ENCODE measurements around the gene ACVRL1. TPM values are rescaled to one million over a fixed set of nuclear protein-coding genes. Genes with fewer than 3 reads are reported as not detected.

Gene ACVRL1
- total RNA-seq, 1 experiment from 2014 or later: not detected

- CTCF ChIA-PET: interaction anchor here (0.6 to 5.7 kb wide), 19 partner anchors 8 to 886 kb away, joined by 3 to 47 read pairs (median 4); no protein-coding TSS in a partner anchor
- H3K36me3 Mint-ChIP-seq (ENCODE audit: insufficient read depth, unreplicated experiment): no peaks in the 10 kb centered on the region
- no peaks in the 10 kb centered on the region for H3K9me3 Mint-ChIP-seq (ENCODE audit: unreplicated experiment)
- no peaks in the 10 kb centered on the region for H3K4me1 Mint-ChIP-seq (ENCODE audit: insufficient read depth, unreplicated experiment)
- DNase-seq (ENCODE audit: unreplicated experiment): no peak
- no peak for TF ChIP-seq CTCF (IDR thresholded peaks at IDR 0.05; ENCODE audit: unreplicated experiment)
- no TSS peak for BruUV-seq (replicated peaks)
- no peak overlapping the region for H3K27ac Mint-ChIP-seq (ENCODE audit: low read depth, unreplicated experiment)
- intact Hi-C loops (cut with micrococcal nuclease): no loop called here
- H3K4me3 Mint-ChIP-seq (ENCODE audit: unreplicated experiment): no peak overlapping the region
- no peaks in the 10 kb centered on the region for H3K27me3 Mint-ChIP-seq (ENCODE audit: insufficient read depth, unreplicated experiment)
- POLR2A ChIA-PET: no interaction called here
These were observed 32.8 kb upstream of the ACVRL1 start for GRCh38 chr12:51874486-51874885.

GRCh38 chr12:51879102-51879501 is 28.2 kb upstream of the ACVRL1 start:
- H3K27ac Mint-ChIP-seq (ENCODE audit: low read depth, unreplicated experiment): no peak overlapping the region
- no peaks in the 10 kb centered on the region for H3K9me3 Mint-ChIP-seq (ENCODE audit: unreplicated experiment)
- BruUV-seq (replicated peaks): no TSS peak
- CTCF ChIA-PET: interaction anchor here (0.6 to 1.2 kb wide), 4 partner anchors 12 to 458 kb away, joined by 3 to 4 read pairs (median 3); no protein-coding TSS in a partner anchor
- intact Hi-C loops (cut with micrococcal nuclease): loop anchor here (5.0 kb wide), 1 partner anchor 57 kb away; no protein-coding TSS in a partner anchor
- no peaks in the 10 kb centered on the region for H3K36me3 Mint-ChIP-seq (ENCODE audit: insufficient read depth, unreplicated experiment)
- POLR2A ChIA-PET: interaction anchor here (1.0 kb wide), 1 partner anchor 12 kb away, joined by 5 read pairs; no protein-coding TSS in a partner anchor
- no peaks in the 10 kb centered on the region for H3K4me1 Mint-ChIP-seq (ENCODE audit: insufficient read depth, unreplicated experiment)
- no peak overlapping the region for H3K4me3 Mint-ChIP-seq (ENCODE audit: unreplicated experiment)
- no peaks in the 10 kb centered on the region for H3K27me3 Mint-ChIP-seq (ENCODE audit: insufficient read depth, unreplicated experiment)
- DNase-seq (ENCODE audit: unreplicated experiment): no peak
- no peak for TF ChIP-seq CTCF (IDR thresholded peaks at IDR 0.05; ENCODE audit: unreplicated experiment)

- no peak for DNase-seq (ENCODE audit: unreplicated experiment)
- peaks cover 14% of the 10 kb centered on the region for H3K4me1 Mint-ChIP-seq (ENCODE audit: insufficient read depth, unreplicated experiment)
- no peak for TF ChIP-seq CTCF (IDR thresholded peaks at IDR 0.05; ENCODE audit: unreplicated experiment)
- BruUV-seq (replicated peaks): no TSS peak
- intact Hi-C loops (cut with micrococcal nuclease): no loop called here
- H3K4me3 Mint-ChIP-seq (ENCODE audit: unreplicated experiment): no peak overlapping the region
- H3K9me3 Mint-ChIP-seq (ENCODE audit: unreplicated experiment): no peaks in the 10 kb centered on the region
- H3K27ac Mint-ChIP-seq (ENCODE audit: low read depth, unreplicated experiment): no peak overlapping the region
- ChIA-PET POLR2A (no interaction called here), CTCF (no interaction called here)
- H3K27me3 Mint-ChIP-seq (ENCODE audit: insufficient read depth, unreplicated experiment): no peaks in the 10 kb centered on the region
- no peaks in the 10 kb centered on the region for H3K36me3 Mint-ChIP-seq (ENCODE audit: insufficient read depth, unreplicated experiment)
These were observed 24.0 kb upstream of the ACVRL1 start for GRCh38 chr12:51883295-51883694.

- Mint-ChIP-seq H3K27ac (ENCODE audit: low read depth, unreplicated experiment) (no peak overlapping the region), H3K36me3 (ENCODE audit: insufficient read depth, unreplicated experiment) (no peaks in the 10 kb centered on the region), H3K27me3 (ENCODE audit: insufficient read depth, unreplicated experiment) (no peaks in the 10 kb centered on the region), H3K4me3 (ENCODE audit: unreplicated experiment) (no peak overlapping the region), H3K9me3 (ENCODE audit: unreplicated experiment) (no peaks in the 10 kb centered on the region), H3K4me1 (ENCODE audit: insufficient read depth, unreplicated experiment) (peaks cover 14% of the 10 kb centered on the region)
- CTCF ChIA-PET: interaction anchor here (0.6 kb wide), 1 partner anchor 69 kb away, joined by 4 read pairs; no protein-coding TSS in a partner anchor
- BruUV-seq (replicated peaks): no TSS peak
- TF ChIP-seq CTCF (IDR thresholded peaks at IDR 0.05; ENCODE audit: unreplicated experiment): no peak
- no peak for DNase-seq (ENCODE audit: unreplicated experiment)
- intact Hi-C loops (cut with micrococcal nuclease): no loop called here
- POLR2A ChIA-PET: interaction anchor here (0.8 kb wide), 1 partner anchor 13 kb away, joined by 3 read pairs; no protein-coding TSS in a partner anchor
These were observed 23.2 kb upstream of the ACVRL1 start for GRCh38 chr12:51883998-51884675.
